ENCODE data around the gene ARHGAP19.
"Not testable (repeated sequence)": the region's sequence is repeated elsewhere in the genome, so short reads cannot be mapped to it uniquely, and the experiment has no call there.

The ARHGAP19 gene

DNA sequence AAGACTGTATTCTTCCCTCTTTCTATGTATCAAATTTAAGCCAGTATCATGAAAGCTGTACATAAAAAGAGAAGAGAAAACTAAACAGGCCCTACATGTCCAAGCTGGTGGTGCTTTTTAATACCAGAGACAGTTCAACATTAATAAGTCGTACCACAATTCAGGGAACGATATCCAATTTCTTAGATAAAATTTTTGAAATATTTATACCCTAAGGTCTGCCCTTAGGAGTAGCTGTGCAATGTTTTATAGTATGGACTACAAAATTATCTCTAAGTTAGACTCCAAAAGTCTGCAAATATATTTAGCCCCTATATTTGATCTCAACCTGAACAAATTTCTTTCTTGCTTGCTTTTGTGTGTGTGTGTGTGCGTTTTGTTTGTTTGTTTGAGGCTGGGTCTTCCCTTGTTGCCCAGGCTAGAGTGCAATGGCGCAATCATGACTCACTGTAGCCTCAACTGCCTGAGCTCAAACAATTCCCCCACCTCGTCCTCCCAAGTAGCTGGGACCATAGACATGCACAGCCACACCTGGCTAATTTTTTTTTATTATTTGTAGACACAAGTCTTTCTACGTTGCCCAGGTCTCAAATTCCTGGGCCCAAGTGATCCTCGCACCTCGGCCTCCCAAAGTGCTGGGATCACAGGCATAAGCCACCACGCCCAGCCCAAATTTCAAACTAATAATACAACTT is 13.2 kb downstream of the ARHGAP19 start:
- DNase-seq: peak; percentile 8

DNA sequence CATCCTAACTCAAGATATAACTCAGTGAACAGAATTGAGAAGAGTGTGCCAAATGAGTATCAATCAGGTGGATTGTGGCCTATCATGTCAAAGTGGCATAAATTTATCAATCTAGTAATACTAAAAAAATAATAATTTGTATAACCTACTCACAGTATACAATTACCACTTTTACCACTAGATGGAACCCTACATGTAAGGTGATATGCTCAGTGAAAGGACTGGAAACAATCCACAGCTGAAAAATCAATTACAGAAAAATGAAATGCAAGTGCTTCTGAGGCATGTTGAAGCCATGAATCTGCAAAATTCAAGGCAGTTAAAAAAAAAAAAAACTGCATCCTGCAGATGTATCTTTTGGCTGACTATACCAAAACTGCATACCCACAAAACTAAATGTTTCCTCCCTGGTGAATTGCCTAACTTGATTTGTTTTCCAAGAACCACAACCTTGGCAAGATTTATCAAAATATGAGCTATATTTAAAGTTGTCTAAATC is 13.9 kb downstream of the ARHGAP19 start:
- DNase-seq: peak; percentile 89

DNA sequence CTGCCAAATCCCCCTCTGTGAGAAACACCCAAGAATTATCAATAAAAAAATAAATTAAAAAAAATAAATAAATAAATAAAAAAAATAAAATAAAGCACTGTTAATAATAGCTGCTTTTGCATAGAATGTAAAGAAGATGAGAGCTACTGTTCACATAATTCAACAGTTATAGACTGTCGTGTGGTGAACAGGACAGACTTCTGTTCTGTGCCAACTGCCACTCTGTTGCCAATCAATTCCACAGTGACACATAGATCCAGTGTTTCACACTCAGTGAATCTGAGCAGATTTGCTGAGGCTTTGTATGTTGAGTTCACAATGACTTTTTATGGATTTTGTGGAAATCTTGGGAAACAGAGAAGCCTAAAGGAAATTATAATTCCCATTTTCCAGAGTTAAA is 14.9 kb downstream of the ARHGAP19 start:
- no peak for DNase-seq

DNA sequence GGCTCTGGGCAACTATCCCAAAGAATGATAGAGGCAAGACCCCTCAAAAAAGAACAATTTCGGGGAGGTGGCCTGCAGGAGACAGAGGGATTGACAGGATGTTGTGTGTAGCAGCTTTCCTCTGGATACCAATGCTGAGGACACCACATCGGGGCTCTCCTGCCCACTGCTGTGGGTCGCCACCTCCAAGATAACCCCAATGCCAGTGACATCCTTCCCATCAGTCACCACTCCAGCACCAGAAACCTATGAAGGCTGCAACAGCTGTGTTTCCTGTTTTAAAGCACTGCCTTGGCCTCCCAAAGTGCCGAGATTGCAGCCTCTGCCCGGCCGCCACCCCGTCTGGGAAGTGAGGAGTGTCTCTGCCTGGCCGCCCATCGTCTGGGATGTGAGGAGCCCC is 17.6 kb downstream of the ARHGAP19 start:
- no peak for DNase-seq

DNA sequence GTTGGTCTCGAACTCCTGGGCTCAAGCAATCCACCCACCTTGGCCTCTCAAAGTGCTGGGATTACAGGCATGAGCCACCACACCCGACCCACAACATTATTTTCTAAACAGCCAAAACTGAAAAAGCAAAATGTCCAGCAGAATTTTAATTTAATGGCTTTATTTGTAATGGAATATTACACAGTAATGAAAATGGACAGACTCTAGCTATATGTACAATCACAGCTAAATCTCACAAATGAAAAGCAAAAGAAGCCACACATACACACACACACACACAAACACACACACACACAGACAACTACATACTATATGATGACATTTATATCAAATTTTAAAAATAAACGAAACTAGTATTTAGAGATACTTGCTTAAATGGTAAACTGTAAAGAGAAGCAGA is 18.7 kb downstream of the ARHGAP19 start:
- DNase-seq: no peak

DNA sequence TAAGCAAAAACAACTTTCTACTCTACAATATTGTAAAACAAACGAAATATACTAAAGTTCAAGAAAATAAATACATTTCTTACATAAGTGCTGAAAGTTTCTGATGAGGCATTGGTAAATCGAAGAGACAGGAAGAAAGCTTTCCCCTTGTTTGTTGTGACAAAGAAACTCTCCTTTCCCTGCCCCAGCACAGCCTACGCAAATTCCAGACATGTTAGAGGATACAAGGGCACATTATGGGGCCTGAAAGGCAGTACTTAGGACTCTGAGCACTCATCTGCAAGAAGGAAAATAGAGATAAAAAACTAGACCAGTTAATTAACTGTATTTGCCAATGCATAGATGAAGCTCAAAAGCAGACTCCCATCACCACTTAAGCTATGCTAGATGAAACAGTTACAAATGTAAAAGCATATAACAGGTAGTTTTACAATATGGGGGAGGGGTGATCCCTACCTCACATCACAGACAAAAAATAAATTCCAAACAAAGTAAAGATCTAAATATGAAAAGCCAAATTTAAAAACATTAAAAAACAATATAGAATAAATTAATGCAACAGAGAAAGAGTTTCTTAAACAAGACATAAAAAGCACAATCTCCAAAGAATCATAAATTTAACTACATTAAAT is 21.8 kb downstream of the ARHGAP19 start:
- DNase-seq: no peak

DNA sequence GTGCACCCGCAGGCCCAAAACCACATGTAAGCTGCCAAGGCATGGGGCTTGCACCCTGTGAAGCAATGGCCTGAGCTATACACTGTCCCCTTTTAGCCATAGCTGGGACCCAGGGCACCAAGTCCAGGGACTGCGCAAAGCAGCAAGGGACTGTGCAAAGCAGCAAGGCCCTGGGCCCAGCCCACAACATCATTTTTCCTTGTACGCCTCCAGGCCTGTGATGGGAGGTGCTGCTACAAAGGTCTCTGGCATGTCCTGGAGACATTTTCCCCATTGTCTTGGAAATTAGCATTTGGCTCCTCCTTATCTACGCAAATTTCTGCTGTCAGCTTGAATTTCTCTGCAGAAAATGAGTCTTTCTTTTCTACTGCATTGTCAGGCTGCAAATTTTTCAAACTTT is 24.8 kb downstream of the ARHGAP19 start:
- no peak for DNase-seq

DNA sequence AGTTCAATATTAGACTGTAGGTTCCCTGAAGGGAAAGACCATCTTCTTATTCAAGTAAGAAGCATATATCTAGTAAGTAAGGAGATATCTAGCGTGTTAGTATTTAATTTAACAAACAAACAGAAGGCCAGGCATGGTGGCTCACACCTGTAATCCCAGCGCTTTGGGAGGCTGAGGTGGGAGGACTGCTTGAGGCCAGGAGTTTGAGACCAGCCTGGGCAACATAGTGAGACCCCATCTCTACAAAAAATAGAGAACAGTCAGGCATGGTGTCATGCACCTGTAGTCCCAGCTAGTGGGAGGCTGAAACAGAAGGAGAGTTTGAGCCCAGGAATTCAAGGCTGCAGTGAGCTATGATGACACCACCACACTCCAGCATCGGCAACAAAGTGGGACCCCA is 27.3 kb downstream of the ARHGAP19 start:
- not testable (repeated sequence) for DNase-seq

DNA sequence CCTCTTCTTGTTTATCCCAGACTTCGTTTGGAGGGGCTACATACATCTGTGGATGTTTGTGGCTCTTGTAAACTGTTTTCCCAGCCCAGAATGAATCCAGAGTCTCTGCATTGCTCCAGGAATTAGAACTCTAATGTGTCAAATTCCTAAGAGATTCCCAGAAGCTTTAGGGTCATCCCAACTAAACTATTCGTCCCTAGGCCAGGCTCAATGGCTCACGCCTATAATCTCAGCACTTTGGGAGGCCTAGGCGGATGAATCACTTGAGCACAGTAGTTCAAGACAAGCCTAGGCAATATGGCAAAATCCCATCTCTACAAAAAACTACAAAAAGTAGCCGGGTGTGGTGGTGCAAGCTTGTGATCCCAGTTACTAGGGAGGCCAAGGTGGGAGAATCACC is 28.5 kb downstream of the ARHGAP19 start:
- no peak for DNase-seq

DNA sequence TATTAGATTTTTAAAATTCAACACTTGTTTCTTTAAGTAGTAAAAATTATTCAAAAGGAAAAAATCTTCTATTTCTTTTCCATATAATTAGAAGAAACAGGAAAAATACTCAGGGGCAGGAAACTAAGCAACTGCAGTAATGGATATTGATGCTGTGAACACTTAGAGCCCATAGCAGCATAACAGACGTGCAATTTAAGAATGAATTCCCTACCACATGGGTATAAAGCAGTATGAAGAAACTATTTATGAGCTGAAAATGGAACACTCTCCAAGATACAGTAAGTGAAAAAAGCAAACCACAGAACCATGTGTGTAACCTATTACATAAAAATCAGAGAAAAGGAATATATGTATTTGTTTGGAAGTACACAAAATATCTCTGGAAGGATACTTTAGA is 30.8 kb downstream of the ARHGAP19 start:
- no peak for DNase-seq

DNA sequence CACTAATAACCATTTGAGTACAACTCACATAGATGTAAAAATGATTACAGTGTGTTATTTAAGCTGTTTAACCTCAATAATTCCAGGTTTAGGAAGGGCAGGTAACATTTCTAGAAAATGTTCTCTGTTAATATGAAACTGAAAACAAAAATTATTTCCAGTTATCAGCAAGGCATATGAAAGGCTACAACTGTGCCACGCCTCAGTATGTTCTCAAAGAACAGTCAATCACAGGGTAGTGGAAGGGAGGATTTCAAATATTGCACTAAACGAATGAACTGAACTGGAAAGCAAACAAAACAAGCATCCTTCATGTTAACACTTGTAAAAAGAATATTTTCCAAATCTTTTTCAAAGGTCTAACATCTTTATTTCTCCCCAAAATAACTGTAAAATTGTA is 31.3 kb downstream of the ARHGAP19 start:
- no peak for DNase-seq

DNA sequence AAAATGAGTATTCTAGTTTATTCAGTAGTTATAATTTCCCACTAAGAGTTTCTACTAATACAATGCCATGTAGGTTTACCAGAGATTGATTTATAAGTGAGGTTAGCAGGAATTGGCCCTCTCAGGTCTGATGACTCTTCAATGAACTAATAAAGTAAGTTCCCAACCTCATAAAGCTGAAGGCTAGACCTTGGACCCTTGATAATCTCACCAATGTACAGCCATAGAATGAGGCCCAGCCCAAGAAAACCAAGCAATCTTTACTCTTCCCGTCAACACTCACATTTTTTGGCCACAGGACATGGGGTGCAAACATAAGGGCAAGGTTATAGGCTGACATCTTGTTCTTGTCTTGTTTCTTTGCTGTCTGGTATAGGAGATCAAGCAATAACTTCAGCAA is 33.3 kb downstream of the ARHGAP19 start:
- DNase-seq: no peak

DNA sequence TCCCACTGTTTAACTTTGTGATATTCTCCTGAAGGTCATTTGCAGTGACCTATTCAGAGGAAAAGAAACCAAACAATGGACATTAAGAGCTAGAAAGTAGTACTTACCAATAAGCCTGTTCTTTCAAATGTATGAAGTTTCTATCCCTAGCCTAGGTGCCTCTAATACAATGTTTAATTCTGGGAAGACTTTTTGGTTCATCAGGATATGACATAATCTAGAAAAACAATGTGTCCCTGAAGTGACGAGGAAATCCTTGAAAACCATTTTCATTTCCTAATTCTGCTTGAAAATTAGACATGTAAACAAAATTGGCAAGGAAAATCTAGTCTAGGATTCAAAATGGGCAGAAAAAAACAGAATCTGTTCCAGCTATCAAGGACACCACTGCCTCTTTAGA is 36.1 kb downstream of the ARHGAP19 start:
- DNase-seq: no peak

DNA sequence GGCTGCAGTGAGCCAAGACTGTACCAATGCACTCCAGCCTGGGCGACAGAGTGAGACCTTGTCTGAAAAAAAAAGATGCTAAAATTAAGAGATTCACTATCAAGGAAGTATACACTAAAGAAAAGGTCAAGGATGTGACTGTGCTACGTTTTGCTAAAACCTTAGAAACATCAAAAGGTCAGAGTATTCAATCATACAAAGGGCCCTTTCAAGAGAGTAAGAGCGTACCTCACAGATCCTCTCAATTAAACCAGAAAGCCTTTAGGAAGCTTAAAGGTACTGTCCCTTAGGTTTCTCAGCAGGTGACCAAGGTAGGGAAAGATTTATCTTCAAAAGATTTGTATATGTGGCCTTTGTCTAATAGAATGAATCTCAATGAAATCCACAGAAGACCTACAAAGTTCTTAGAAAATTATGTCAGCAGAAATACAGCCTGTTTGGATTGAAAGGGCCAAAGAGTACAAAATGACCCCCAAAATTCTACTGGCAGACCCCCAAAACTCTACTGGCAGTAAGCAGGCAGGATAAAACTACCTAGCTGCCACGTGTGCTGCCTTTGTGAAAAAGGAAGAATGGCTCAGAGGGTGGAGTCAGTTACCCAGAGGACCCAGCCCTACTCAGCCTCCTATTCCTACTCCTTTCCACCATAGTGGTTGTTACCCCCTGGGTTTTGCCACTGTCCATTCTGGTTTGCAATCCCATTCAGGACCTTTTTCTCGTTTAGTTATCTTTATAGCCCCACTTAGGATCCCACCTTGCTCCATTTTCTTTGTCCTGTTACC is 36.7 kb downstream of the ARHGAP19 start:
- no peak for DNase-seq

DNA sequence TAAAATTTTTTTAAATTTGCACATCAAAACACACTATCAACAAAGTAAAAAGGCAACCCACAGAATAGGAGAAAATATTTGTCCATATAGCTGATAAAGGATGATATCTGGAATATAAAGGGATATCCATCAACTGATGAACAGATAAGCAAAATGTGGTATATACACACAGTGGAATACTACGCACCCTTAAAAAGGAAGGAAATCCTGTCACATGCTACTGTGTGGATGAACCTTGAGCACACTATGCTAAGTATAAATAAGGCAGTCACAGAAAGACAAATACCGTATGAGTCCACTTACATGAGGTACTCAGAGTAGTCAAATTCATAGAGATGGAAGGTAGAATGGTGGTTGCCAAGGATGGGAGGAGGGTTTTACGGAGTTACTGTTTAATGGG is 37.7 kb downstream of the ARHGAP19 start:
- no peak for DNase-seq

DNA sequence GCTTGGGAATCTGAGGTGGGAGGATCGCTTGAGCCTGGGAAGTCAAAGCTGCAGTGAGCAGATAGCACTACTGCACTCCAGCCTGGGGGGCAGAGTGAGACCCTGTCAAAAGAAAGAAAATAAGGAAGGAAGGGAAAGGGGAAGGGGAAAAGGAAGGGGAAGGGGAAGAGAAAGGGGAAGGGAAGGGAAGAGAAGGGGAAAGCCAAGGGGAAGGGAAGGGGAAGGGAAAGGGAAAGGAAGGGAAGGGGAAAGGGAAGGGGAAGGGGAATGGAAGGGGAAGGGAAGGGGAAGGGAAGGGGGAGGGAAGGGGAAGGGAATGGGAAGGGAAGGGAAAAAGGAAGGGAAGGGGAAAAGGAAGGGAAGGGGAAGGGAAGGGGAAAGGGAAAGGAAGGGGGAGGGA is 41.5 kb downstream of the ARHGAP19 start:
- DNase-seq: no peak

DNA sequence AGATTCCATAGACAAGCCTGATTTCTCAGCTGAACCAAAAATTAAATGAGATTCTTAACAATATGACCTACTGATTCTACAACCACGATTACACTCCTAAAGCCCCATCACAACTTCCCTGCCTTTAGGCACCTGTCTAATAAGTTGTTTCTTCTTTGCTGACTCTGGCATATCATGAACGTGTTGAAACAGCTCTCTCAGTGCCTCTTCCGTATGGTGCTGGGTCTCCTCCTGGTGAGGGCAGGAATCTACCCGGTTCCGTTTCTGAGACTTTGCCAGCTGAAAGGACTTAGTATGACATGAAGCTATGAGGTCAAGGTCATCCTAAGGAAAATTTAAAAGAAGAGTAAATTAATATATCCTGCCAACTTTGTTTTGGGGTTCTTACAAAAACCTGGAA is 48.6 kb downstream of the ARHGAP19 start:
- DNase-seq: no peak

DNA sequence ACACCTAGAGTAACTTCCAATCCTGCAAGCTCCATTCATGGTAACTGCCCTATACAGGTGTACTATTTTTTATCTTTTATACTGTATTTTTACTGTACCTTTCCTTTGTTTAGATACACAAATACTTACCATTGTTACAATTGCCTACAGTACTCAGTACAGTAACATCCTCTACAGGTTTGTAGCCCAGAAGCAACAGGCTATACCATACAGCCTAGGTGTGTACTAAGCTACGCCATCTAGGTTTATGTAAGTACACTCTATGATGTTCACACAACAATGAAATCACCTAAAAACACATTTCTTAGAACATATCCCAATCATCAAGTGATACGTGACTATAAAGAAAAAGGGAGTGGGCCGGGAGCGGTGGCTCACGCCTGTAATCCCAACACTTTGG is 53.6 kb downstream of the ARHGAP19 start:
- DNase-seq: no peak

DNA sequence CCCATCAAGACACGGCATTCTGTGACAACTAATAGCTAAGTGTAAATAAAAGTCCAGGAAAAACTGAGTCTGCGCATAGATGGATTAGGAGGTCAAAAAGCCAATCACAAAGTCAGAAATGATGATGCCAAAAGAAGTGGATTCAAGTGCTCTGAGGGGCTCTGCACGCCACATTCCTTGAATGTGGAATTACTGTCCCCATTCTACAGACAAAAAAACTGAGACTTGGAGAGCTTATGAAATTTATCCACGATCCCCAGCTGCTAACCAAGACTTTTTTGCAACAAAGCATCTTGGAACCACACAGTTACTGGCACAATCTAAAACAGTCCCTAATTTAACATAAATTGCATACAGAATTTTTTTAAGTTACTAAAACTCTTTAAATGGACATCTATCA is 57.1 kb downstream of the ARHGAP19 start:
- no peak for DNase-seq

DNA sequence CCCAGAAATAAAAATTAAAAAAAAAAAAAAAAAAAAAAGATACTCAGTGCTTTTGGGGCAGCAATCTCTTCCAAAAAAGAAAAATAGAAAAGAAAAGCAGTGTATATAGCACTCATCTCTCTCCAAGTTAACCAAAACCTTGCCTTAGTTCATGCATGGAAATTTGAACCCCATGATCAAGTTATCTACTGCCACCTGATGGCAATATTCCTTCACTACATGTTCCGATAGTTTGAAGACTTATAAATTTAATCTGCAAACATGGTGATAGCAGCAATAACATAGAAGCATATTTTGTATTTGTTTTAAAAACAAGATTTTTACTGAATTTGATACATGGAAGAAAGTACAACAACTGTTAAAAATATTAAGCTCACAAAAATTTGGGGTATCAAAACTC is 58.0 kb downstream of the ARHGAP19 start:
- DNase-seq: peak; percentile 59

DNA sequence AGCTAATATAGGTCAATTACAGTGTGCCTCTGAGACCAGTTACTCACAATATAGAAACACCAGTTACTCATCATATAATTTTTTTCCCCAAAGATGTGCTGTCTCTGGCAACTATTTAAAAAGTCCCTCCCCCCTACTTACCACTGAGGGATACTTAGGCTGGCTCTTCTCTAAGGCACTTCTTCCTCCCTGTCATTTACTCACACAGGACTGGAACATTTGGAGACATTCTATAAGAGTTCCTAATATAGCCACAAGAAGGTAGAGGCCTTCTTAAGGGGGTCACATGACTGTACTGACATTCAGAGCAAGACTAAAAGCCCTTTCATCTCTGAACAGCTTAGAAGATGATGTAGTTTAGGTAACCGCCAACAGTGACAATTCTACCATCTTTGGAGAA is 62.3 kb downstream of the ARHGAP19 start:
- peak; percentile 40 for DNase-seq

DNA sequence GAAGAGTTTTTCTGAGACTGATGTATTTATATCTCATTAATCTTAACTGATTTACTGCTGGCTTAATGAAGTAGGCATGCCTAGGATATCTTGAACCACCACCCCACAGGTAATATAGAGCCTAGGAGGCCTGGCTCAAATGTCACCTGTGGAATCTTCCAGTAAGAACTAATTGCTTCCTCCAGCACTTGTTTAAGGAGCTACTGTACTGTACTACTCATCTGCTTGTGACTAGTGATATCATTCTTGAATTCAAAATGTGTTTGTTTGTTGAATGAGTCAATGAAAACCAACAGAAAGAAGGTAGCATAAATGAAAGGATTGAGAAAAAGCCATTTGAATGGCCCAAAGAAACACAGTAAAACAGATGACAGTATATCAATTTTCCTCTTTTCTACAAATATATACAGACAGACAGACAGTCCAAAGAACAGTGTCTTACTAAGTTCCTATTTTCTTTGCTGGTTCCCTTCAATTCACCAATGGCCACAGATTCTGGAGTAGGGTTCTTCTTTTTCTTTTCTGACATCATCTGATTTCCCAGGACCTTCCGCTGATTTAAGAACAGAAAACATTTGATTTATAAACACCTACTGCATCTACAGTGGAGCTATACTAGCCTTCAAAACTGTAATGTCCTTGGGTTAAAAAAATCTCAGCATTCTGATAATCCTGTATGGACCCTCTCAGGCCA is 63.0 kb downstream of the ARHGAP19 start:
- no peak for DNase-seq

DNA sequence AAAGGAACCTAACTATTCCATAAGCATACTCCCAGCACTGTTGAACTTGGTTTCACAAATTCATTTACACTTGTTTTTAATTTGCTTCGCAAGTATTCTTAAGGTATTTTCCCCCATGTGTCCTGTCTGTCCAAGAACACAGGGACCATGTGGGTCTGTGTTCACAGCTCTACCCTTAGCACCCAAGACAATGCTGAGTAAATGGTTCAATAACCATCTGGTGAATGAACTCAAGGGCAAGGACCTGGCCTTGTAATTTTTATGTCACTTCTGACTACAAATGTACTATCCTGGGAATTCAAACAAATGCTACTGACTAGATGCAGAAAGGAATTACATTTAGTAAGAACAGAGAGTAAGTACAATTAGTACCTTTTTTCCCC is 63.7 kb downstream of the ARHGAP19 start:
- DNase-seq: no peak
